ENCODE measurements around the gene BICC1. TPM values are rescaled to one million over a fixed set of nuclear protein-coding genes. Genes with fewer than 3 reads are reported as not detected.

Gene BICC1
- total RNA-seq, 1 donor from 2014 or later, result 15.2 TPM

- Mint-ChIP-seq H3K27ac (no peak overlapping the region), H3K4me3 (no peak overlapping the region), H3K27me3 (no peaks in the 10 kb centered on the region), H3K36me3 (no peaks in the 10 kb centered on the region), H3K4me1 (ENCODE audit: unreplicated experiment) (peaks cover 14% of the 10 kb centered on the region), H3K9me3 (no peaks in the 10 kb centered on the region)
- no peak for TF ChIP-seq CTCF (conservative IDR thresholded peaks at IDR 0.05)
- DNase-seq (ENCODE audit: extremely low spot score, unreplicated experiment), result no peak
These were observed 32.4 kb upstream of the BICC1 start for GRCh38 chr10:58480321-58480720.

GRCh38 chr10:58481569-58482109 lies 31.0 kb upstream of the BICC1 start:
- Mint-ChIP-seq H3K9me3 (no peaks in the 10 kb centered on the region), H3K36me3 (no peaks in the 10 kb centered on the region), H3K4me1 (ENCODE audit: unreplicated experiment) (peaks cover 13% of the 10 kb centered on the region), H3K27ac (no peak overlapping the region), H3K4me3 (no peak overlapping the region), H3K27me3 (no peaks in the 10 kb centered on the region)
- no peak for TF ChIP-seq CTCF (conservative IDR thresholded peaks at IDR 0.05)
- no peak for DNase-seq (ENCODE audit: extremely low spot score, unreplicated experiment)

- H3K4me1 Mint-ChIP-seq (ENCODE audit: unreplicated experiment), result peaks cover 9% of the 10 kb centered on the region
- no peaks in the 10 kb centered on the region for H3K9me3 Mint-ChIP-seq
- H3K27ac Mint-ChIP-seq, result no peak overlapping the region
- DNase-seq (ENCODE audit: extremely low spot score, unreplicated experiment), result no peak
- no peaks in the 10 kb centered on the region for H3K36me3 Mint-ChIP-seq
- H3K27me3 Mint-ChIP-seq, result no peaks in the 10 kb centered on the region
- H3K4me3 Mint-ChIP-seq, result no peak overlapping the region
- no peak for TF ChIP-seq CTCF (conservative IDR thresholded peaks at IDR 0.05)
These were observed 25.9 kb upstream of the BICC1 start for GRCh38 chr10:58486821-58487220.

GRCh38 chr10:58488921-58489320 lies 23.8 kb upstream of the BICC1 start:
- TF ChIP-seq CTCF (conservative IDR thresholded peaks at IDR 0.05), result no peak
- no peak for DNase-seq (ENCODE audit: extremely low spot score, unreplicated experiment)
- Mint-ChIP-seq H3K36me3 (no peaks in the 10 kb centered on the region), H3K27me3 (no peaks in the 10 kb centered on the region), H3K4me1 (ENCODE audit: unreplicated experiment) (peaks cover 9% of the 10 kb centered on the region), H3K9me3 (no peaks in the 10 kb centered on the region), H3K27ac (no peak overlapping the region), H3K4me3 (no peak overlapping the region)

GRCh38 chr10:58502956-58503355 lies 9.7 kb upstream of the BICC1 start:
- Mint-ChIP-seq H3K4me1 (ENCODE audit: unreplicated experiment) (no peaks in the 10 kb centered on the region), H3K9me3 (no peaks in the 10 kb centered on the region), H3K36me3 (no peaks in the 10 kb centered on the region), H3K4me3 (no peak overlapping the region), H3K27me3 (peaks cover 3% of the 10 kb centered on the region), H3K27ac (no peak overlapping the region)
- TF ChIP-seq CTCF (conservative IDR thresholded peaks at IDR 0.05), result no peak
- no peak for DNase-seq (ENCODE audit: extremely low spot score, unreplicated experiment)

GRCh38 chr10:58508316-58508715 lies 4.4 kb upstream of the BICC1 start:
- TF ChIP-seq CTCF (conservative IDR thresholded peaks at IDR 0.05), result no peak
- Mint-ChIP-seq H3K9me3 (no peaks in the 10 kb centered on the region), H3K4me1 (ENCODE audit: unreplicated experiment) (no peaks in the 10 kb centered on the region), H3K27ac (no peak overlapping the region), H3K36me3 (no peaks in the 10 kb centered on the region), H3K4me3 (no peak overlapping the region), H3K27me3 (peaks cover 11% of the 10 kb centered on the region)
- DNase-seq (ENCODE audit: extremely low spot score, unreplicated experiment), result no peak

All from type B pancreatic cell (in vitro differentiated cells).